HEK293T (cell line): Measurements from ENCODE around the gene SIGLEC12.
"Not testable (repeated sequence)": the region's sequence is repeated elsewhere in the genome, so short reads cannot be mapped to it uniquely, and the experiment has no call there.

Experiments
- CTCF ChIA-PET: fragments of 350-600 bp; formaldehyde crosslinking; extraction: SDS; loops from one replicate; lab custom pipeline; 2021; ENCODE audit warnings: antibody characterized with exemption, inconsistent platforms; lab: Yijun Ruan, JAX
- POLR2A ChIA-PET: fragments of 350-600 bp; formaldehyde crosslinking; extraction: SDS; loops from one replicate; lab custom pipeline; 2020; ENCODE audit warnings: antibody characterized with exemption, inconsistent platforms; lab: Yijun Ruan, JAX
- DNase-seq: peaks from one replicate; pipeline ENCODE4 v3.0.0; 2012; ENCODE audit warnings: mixed read lengths; ENCODE audit errors: extremely low spot score
- ARNT ChIP-seq: fragments of 450-650 bp; IDR thresholded peaks from 2 replicates; pipeline ENCODE4 v1.6.1; 2017; ENCODE audit warnings: mild to moderate bottlenecking
- BHLHE40 ChIP-seq: fragments of 450-650 bp; IDR thresholded peaks from 2 replicates; pipeline ENCODE4 v1.6.1; 2016; ENCODE audit warnings: mild to moderate bottlenecking, moderate library complexity, borderline replicate concordance
- CTBP1 ChIP-seq: fragments of 450-650 bp; IDR thresholded peaks from 2 replicates; pipeline ENCODE4 v1.6.1; 2016; ENCODE audit warnings: borderline replicate concordance
- ELF4 ChIP-seq: fragments of 450-650 bp; IDR thresholded peaks from 2 replicates; pipeline ENCODE4 v1.6.1; 2017; ENCODE audit warnings: antibody characterized with exemption
- FOXA1 ChIP-seq: fragments of 450-650 bp; IDR thresholded peaks from 2 replicates; pipeline ENCODE4 v1.6.1; 2016; ENCODE audit warnings: mild to moderate bottlenecking
- FOXK2 ChIP-seq: fragments of 450-650 bp; IDR thresholded peaks from 2 replicates; pipeline ENCODE4 v1.6.1; 2016; ENCODE audit warnings: mild to moderate bottlenecking
- FOXM1 ChIP-seq: fragments of 450-650 bp; IDR thresholded peaks from 2 replicates; pipeline ENCODE4 v1.6.1; 2017; ENCODE audit warnings: mild to moderate bottlenecking, borderline replicate concordance
- HDGF ChIP-seq: fragments of 450-650 bp; IDR thresholded peaks from 2 replicates; pipeline ENCODE4 v1.6.1; 2017; ENCODE audit warnings: antibody characterized with exemption, borderline replicate concordance
- L3MBTL2 ChIP-seq: fragments of 450-650 bp; conservative IDR thresholded peaks from 2 replicates; pipeline ENCODE4 v1.6.1; 2016; ENCODE audit warnings: mild to moderate bottlenecking
- LEF1 ChIP-seq: fragments of 450-650 bp; IDR thresholded peaks from 2 replicates; pipeline ENCODE4 v1.6.1; 2017; ENCODE audit warnings: mild to moderate bottlenecking, borderline replicate concordance
- NFRKB ChIP-seq: fragments of 450-650 bp; IDR thresholded peaks from 2 replicates; pipeline ENCODE4 v1.6.1; 2016; ENCODE audit warnings: mild to moderate bottlenecking, moderate library complexity
- SP1 ChIP-seq: fragments of 450-650 bp; IDR thresholded peaks from 2 replicates; pipeline ENCODE4 v1.6.1; 2017
- SUZ12 ChIP-seq: fragments of 450-650 bp; IDR thresholded peaks from 2 replicates; pipeline ENCODE4 v1.6.1; 2016; ENCODE audit warnings: mild to moderate bottlenecking
- TARDBP ChIP-seq: fragments of 450-650 bp; IDR thresholded peaks from 2 replicates; pipeline ENCODE4 v1.6.1; 2016
- ZNF384 ChIP-seq: fragments of 450-650 bp; IDR thresholded peaks from 2 replicates; pipeline ENCODE4 v1.6.1; 2016
- TF ChIP-seq, protein P1 (sequence below): fragments of 450-650 bp; IDR thresholded peaks from 2 replicates; pipeline ENCODE4 v1.6.1; 2016

SIGLEC12 gene

DNA sequence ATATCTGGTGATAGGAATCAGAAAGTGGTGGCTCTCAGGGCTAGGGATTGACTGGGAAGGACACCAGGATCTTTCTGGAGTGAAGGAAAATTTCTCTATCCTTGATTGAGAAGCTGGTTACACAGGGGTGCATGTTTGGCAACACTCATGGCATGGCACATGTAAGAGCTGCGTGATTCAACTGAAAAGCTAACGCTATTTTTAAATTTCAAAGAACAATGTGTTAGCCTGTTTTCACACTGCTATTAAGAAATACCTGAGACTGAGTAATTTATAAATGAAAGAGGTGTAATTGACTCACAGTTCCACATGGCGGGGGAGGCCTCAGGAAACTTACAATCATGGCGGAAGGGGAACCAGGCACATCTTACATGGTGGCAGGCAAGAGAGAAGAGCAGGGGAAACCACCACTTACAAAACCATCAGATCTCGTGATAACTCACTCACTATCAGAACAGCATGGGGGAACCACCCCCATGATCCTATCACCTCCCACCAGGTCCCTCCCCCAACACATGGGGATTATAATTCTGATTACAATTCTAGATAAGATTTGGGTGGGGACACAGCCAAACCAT is 50.8 kb downstream of the SIGLEC12 start:
- DNase-seq: no peak

DNA sequence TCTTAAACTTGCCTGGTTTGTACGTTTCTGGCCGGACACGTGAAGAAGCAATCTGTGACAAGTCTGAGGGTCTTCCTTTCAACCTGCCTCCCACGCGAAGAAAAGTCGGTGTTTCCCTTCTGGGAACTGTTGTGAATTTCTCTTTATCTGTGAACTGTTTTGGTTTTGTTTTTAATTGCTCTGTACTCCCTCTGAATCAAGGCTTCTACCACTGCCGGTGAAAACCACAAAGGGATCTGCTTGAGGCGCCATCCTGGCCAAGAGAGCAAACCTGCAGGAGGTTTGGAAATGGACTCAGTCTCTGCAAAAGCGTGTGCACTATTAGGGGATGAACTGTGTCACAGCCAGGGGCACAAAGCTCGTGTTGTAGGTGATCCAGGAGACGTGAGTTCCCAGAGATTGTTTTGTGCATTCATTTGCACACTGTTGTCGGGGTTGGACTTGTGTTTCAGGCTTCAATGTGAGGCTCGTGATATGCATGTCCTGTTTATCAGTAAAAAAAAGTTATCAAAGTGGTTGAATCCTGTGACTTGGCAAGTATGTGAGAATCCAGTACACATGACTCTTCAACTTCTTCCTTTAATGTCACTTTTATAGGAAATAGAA is 53.1 kb downstream of the SIGLEC12 start:
- ChIA-PET CTCF (no interaction called here), POLR2A (no interaction called here)
- DNase-seq: no peak
- TF ChIP-seq FOXK2 (no peak), FOXA1 (no peak), SP1 (no peak), HDGF (no peak), ARNT (no peak), ELF4 (no peak), CTBP1 (no peak), NFRKB (no peak), ZNF384 (no peak), FOXM1 (no peak), L3MBTL2 (no peak)
- TF ChIP-seq, protein P1, sequence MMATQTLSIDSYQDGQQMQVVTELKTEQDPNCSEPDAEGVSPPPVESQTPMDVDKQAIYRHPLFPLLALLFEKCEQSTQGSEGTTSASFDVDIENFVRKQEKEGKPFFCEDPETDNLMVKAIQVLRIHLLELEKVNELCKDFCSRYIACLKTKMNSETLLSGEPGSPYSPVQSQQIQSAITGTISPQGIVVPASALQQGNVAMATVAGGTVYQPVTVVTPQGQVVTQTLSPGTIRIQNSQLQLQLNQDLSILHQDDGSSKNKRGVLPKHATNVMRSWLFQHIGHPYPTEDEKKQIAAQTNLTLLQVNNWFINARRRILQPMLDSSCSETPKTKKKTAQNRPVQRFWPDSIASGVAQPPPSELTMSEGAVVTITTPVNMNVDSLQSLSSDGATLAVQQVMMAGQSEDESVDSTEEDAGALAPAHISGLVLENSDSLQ: no peak

More for the DNA sequence above, 50.8 kb downstream of the SIGLEC12 start:
- CTCF ChIA-PET: no interaction called here
- TF ChIP-seq TARDBP: no peak
- no peak for TF ChIP-seq HDGF
- TF ChIP-seq ZNF384: no peak
- no peak for TF ChIP-seq NFRKB
- TF ChIP-seq, protein P1: no peak
- no peak for TF ChIP-seq L3MBTL2
- no peak for TF ChIP-seq ELF4
- no peak for TF ChIP-seq CTBP1
- TF ChIP-seq ARNT: no peak
- no peak for TF ChIP-seq SUZ12
- no peak for TF ChIP-seq BHLHE40
- TF ChIP-seq LEF1: no peak
- TF ChIP-seq FOXM1: no peak
- no peak for TF ChIP-seq FOXK2
- no peak for TF ChIP-seq FOXA1
- TF ChIP-seq SP1: no peak
- POLR2A ChIA-PET: no interaction called here

DNA sequence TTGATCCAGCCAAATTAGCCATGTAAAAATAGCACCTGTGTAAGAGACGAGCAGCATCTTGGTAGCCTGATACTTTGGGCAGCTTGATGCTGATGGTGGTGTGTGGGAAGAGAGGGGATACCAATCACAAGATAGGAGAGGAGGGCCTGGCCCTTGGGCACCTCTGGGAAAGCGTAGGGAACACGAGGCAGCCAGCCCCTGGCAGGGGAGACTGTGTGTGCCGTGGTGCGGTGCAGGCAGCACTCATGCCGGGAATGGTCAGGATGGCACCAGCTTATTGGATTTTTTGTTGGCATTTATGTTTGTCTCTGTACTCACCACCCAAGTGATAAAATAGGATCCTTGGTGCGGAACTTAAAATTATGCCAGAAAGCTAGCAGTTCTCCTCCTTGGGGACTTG is 53.6 kb downstream of the SIGLEC12 start:
- TF ChIP-seq ARNT: no peak
- no peak for TF ChIP-seq L3MBTL2
- no peak for TF ChIP-seq FOXK2
- TF ChIP-seq TARDBP: no peak
- TF ChIP-seq LEF1: no peak
- TF ChIP-seq ELF4: no peak
- no peak for TF ChIP-seq HDGF
- ChIA-PET CTCF (no interaction called here), POLR2A (no interaction called here)
- DNase-seq: no peak

DNA sequence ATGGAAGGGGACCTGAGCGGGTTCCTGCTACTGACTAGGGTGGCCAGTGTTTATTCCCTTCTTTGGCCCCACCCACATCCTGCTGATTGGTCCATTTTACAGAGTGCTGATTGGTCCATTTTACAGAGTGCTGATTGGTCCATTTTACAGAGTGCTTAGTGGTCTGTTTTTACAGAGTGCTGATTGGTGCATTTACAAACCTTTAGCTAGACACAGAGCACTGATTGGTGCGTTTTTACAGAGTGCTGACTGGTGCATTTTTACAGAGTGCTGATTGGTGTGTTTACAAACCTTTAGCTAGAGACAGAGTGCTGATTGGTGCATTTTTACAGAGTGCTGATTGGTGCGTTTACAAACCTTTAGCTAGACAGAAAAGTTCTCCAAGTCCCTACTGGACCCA is 54.1 kb downstream of the SIGLEC12 start:
- CTCF ChIA-PET: interaction anchor here (0.6 kb wide), 1 partner anchor 72 kb away, joined by 3 read pairs; no protein-coding TSS in a partner anchor
- POLR2A ChIA-PET, DNase-seq: not testable (repeated sequence)

DNA sequence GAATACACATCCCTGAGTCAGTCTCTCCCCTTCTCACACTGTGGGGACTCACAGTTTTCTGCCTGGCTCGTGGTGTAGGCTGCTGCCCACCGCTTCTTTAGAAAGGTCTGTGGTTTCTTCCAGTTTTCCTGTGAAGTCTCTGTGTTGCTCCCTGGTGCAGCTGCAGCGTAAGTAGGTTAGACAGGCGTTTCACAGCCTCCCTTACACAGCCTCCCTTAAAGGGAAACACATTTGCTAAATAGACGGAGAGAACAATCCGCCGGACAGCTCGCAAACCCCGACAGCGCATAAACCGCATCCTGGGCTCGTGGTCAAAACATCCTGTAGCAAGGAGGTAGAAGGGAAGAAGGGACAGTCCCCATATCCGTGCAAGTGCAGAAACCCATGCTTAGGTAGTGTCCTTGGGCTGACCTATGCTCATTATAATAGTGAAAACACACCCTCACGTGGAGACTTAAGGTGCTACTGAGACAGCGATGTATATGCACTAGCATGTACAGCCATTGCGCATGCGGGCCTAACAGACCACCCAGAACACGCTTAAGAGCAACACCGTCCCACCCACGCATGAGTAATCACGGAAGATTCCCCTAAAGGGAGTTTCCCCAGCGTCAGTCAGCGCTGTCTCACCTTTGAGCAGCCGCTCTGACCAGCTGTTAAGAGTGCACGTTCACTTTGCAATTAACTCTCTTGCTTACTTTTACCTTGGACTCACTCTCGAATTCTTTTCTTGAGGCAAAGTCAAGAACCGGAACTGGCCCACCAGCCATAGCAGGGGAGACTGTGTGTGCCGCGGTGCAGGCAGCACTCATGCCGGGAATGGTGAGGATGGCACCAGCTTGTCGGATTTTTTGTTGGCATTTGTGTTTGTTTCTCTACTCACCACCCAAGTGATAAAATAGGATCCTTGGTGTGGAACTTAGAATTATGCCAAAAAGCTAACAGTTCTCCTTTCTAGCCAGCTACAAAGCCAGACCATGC is 59.9 kb downstream of the SIGLEC12 start:
- ChIA-PET POLR2A (no interaction called here), CTCF (no interaction called here)
- TF ChIP-seq, protein P1: no peak
- TF ChIP-seq SUZ12: no peak
- no peak for TF ChIP-seq ELF4
- TF ChIP-seq HDGF: no peak
- no peak for TF ChIP-seq ARNT
- TF ChIP-seq FOXA1: no peak
- TF ChIP-seq LEF1: no peak
- no peak for TF ChIP-seq CTBP1
- no peak for TF ChIP-seq BHLHE40
- no peak for TF ChIP-seq SP1
- no peak for TF ChIP-seq NFRKB
- no peak for TF ChIP-seq ZNF384
- TF ChIP-seq L3MBTL2: no peak
- TF ChIP-seq FOXM1: no peak
- TF ChIP-seq FOXK2: no peak
- no peak for TF ChIP-seq TARDBP
- no peak for DNase-seq
